HuH-7.5 (cell line): Measurements from ENCODE around the gene FSTL4.

Experiments
- DNase-seq: peaks from one replicate; pipeline ENCODE4 v3.0.0; 2011; ENCODE audit warnings: low spot score

FSTL4 gene

DNA sequence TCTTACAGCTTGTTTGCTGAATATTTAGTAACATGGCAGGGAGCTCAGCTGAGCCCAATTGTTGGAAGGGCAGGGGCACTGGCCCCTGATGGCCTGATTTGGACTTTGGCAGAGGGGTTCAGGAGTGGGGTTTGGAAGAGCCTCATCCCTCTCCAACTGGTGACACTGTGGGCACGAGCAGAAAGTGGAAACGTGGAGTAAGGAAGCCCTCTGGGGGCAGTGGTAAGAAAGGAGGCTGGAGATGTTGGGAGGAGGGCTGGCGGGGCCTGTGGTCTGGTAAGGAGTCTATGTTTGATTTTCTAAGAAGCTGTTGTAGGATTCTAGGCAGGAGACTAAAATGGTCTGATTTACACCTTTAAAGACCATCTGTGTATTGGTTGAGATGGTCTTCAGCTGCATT lies 351.6 kb downstream of the FSTL4 start:
- DNase-seq, result no peak

DNA sequence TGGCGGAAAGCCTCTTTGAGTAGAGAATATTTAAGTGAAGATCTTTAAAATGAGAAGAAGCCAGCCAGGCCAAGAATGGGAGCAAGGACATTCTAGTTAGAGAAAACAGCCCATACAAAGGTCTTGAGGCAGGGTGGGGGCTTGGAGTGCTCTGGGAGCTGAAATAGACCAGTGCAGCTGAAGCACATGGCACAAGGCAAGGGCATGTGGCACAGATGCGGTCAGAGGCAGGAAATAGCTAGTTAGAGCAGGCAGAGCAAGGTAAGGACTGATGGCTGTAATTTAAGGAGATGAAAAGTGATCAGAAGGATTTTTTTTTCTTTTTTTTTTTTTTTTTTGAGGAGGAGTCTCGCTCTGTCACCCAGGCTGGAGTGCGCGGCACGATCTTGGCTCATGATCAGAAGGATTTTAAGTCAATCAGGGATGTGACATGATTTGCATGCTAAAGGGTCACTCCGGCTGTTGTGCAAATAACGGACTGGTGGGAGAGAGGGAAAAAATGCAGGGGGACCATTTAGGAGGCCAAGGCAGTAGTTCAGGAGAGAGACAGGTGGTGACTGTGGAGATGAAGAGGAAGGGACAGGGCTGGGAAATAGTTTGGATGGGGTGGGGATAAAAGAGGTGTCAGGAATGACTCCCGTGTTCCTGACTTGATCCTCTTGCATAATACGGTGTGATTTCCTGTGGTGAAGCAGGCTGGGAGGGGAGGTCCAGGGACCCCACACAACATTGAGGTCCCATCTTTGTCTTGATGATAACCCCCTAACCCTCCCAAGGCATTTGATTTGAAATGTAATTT lies 352.9 kb downstream of the FSTL4 start:
- no peak for DNase-seq

DNA sequence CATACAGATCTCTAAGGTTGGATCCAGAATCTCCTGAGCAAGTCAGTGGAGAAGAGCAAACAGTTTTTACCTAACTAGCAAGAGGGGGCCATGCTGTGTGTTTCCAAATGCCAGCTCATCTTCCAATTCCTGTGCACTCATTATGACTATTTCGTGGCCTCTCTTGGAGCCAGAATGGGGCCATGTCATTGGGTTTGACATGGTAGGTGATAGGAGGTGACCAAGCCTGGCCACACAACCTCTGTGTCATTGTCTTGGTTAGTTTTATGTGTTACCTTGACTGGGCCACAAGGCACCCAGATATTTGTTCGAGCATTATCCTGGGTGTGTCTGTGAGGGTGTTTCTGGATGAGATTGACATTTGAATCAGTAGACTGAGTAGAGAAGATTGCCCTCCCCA lies 354.4 kb downstream of the FSTL4 start:
- DNase-seq, result no peak

DNA sequence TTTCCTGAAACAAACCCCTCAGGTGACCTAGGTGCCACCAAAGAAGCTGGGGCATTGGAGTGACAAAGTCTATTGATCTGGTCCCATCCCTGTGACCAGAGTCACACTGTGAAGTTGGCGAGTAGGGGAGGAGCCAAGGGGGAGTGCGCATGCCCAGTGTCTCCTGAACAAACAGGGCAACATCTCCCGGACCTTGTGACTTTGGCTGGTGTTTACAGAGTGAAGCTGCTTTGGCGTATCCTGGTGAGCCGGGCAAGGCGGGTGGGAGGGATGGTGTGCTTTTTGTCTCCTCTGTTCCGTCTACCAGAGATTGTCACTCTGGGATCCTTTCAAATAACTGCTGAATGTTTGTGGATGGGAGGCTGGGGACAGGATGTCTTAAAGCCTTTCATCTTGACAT lies 356.1 kb downstream of the FSTL4 start:
- no peak for DNase-seq

DNA sequence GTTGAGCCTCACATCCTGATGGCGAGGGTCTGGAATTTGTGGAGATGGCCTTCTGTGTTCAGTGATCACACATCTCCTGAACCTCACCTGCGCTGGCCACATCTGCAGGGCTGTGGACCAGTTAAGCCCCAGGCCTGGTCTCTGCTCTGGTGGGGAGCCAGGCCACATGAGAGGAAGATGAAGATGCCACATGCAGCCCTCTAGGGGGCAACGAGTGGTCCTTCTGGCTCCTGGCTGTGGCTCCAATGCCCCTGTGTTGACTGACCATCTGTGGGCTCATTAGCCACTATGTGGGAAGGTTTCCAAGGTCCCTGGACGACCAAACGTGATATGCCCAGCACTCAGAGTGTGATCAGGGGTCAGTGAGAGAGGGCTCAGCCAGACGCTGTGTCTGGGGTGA lies 357.5 kb downstream of the FSTL4 start:
- no peak for DNase-seq

DNA sequence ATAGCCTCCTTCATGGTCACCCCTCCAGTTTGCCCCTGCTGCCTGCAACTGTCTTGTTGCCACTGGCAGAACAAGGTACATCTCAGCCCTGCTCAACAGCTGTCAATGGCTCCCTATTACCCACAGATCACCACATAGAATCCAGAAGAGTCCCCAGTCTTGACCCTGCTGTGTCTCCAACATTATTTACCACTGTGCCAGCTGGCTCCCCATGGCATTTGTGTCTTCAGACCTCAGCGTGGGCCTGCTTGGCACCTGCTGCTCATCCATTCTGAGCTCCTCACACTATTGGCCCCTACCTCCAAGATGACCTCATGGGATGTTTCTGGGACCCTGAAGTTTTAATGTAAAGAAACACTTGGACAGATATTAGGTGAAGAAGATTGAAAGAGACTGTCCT lies 358.7 kb downstream of the FSTL4 start:
- no peak for DNase-seq

DNA sequence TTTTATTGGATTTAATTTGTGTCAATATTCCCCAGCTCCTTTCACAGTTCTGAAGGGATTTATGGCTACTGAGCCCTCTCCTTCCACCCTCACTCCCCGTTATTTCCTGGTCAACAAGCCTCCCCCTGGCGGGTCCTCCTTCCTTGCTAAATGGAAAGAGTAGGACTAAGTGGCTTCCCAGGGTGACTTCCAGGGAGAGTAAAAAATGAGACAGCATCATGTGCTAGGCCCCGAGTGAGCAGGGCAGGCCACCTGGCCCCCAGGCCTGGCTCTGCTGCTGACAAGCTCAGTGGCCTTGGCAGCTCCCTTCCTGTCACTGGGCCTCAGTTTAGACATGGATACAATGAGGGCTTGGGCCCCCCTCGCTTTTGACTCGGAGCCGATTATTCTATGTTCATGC lies 359.3 kb downstream of the FSTL4 start:
- no peak for DNase-seq

DNA sequence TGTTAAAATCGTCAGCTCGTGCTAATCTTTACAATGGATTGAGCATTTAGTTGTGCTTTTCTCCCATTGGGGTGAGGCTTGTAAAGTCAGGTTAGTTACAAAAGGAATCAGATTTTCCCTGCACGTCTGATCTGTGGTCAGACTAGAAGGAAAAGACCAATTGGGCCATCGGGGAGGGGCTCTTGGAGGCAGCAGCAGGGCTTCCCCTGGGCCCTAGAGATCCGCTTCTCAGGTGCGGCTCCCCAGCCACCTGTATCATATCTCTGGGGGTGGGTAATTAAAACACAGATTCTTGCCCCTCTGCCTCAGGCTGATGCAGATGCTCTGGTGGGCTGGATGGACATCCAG lies 360.2 kb downstream of the FSTL4 start:
- DNase-seq, result no peak

DNA sequence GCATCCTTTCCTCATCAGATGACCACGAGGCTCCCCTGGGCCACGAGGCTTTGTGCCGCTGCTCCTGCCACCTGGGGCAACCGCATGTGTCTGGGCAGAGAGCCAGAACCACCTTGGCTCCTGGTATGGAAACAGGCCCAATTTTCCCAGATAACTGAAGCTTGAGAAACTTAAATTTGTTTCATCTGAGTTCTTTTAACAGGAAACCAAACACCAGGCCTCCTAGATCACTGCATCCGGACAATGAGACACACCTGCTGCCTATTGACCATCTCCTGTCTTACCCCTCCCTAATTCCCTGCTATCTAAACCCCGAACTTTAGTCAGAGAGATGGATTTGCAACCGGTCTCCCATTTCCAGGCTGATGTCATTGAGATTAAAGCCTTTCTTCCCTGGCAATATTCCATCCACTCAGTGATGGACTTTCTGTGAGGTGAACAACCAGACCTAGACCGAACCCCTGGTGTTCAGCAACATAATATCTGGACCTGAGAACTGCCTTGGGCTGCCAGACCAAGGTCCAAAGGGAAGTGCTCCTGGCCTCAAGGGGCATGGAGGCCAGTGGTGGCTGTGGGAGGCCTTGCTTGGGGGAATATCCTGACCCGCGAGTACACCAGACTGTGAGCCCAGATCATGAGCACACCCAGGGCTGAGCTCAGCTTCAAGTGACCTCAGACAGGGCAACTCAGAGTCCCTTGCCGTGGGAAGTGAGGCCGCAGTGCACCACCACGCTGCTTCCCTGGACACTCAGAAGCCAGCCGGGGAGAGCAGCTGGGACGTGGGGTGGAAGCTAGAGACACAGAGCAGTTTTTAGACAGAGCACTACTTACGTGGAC lies 360.8 kb downstream of the FSTL4 start:
- no peak for DNase-seq

DNA sequence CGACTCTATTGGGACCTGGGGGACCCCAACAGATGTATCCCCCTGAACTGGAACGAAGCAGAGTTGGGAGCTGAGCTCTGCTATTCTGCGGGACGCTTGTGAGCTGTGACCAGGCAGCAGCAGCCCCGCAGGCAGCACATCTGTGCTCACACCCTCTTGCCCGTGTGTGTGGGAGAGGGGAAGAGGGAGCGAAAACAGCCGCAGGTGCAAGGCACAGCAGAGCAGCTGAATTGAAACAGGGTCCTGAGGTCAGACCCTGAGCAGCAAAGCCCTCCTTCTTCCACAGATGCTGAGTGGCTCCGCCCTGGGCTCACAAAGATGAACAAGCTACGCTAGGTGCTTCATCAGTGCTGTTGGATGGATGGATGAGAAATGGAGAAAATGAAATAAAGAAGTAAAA lies 361.8 kb downstream of the FSTL4 start:
- no peak for DNase-seq

DNA sequence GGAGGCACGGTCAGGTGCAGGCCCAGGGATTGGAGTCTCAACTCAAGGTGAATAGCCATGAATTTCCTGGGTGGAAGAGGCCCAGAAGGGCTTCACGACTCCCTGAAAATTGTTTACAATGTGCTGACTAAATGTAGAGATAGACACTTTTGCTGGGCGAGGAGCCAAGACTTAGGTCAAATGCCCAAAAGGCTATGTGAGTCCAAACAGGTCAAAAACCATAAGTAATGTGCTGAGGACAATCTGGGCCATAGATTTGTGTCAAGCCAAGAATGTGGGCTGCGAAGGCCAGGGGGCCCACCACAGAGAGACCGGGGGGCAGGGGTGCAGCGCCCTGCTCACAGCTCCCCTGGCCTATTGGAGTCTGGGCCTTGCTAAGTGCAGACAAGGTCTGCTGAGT lies 362.7 kb downstream of the FSTL4 start:
- no peak for DNase-seq

DNA sequence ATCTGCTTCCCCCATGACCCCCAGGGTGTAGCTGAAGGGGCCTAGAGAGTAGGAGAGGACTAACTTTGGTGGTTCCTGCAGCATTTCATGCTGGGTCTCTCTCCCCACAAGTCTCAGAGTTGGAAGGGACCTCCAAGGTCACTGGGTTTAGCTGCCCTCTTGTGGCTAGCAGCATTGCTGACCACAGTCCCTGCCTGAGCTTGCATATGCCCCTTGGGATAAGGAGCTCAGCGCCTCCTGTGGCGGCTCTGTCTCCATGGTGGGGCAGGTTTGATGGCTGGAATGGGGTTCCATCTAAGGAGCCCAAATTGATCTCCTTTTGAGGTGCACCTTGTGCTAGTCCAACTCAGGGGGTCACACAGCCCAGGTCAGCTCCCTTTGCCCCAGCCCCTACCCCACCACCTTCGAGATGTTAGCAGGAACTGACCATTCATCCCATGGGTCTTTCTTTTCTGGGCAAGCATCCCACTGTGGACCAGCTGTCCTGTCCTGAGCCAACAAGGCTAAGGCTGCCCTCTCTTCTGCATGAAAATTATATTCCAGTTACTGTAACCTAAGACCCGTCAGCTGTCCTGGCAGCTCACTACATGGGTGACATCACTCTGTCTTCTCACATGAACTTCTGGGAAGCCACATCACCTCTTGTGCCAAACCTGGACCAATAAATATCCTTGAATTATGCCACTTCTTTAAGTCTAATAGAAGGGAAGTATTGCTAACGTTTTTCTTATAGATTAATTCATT lies 364.3 kb downstream of the FSTL4 start:
- DNase-seq, result peak; percentile 60

DNA sequence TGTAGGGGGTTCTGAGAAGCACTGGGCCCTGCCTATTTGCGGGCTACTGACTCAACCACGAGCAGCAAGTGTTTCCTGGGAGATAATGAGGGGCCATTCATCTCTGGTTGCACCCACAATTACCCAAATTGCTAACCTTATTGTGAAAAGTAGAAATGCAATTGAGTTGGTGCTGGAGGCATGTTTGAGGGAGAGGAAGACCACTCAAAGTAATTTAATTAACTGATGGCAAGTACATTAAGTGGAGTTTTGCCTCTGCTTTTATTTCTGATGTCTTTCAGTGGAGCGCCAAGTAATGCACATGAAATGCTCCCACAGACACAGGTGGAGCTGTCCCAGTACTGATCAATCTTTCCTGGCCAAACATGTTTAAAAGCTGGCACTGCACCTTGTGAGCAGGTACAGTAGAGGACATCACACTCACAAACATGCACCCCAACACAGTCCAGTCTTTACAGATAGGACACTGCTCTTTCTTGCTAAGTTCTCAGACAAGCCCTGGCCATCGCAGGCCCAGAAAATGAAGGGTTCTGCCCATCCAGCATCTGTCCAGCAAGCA lies 365.1 kb downstream of the FSTL4 start:
- DNase-seq, result no peak

DNA sequence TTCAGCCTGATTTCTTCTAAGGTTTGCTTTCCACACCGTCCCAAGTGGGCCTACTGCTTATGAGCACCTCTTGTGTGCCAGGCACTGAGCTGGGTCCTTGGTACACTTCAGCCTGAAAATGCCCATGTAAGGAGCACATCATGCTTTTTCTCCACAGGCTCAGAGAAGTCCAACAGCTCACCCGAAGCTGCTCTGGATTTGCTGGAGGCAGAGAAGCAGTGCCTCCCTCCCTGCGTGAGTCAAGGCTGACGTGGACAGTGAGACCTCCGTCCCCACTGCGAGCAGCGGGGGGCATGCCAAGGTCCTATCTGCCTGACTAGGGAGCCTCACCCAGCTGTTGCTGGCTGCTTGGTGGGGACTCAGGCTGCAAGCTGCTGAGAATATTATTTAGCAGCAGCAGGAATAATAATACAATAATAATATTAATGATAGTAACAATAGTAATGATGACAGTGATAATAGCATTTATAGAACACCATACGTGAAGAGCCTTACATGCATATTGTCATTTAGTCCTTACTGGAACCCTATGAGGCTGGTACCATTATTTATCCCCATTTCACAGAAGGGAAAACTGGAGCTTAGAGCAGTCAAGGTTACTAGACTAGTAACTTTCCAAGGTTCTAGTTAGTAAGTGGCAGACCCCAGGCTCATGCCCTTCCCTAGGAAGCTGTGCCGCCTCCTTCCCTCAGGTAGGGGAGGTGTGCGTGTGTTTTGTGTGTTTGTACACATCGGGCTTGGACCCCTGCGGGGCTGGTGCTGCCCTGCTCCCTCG lies 365.8 kb downstream of the FSTL4 start:
- no peak for DNase-seq

DNA sequence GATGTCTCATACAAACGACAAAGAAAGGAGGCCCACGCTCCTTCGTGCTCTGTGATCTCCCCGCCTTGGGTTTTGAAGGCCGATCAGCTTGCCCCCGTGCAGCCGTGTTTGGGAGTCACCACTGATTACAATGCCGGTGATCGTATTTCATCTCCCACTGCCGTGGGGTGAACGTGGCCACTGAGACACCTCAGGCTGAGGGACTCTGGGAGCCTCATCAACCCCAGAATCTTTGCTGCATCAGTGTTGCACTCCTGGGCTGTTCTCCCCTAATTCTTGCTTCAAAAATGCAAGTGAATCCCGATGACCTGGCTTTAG lies 366.3 kb downstream of the FSTL4 start:
- no peak for DNase-seq

DNA sequence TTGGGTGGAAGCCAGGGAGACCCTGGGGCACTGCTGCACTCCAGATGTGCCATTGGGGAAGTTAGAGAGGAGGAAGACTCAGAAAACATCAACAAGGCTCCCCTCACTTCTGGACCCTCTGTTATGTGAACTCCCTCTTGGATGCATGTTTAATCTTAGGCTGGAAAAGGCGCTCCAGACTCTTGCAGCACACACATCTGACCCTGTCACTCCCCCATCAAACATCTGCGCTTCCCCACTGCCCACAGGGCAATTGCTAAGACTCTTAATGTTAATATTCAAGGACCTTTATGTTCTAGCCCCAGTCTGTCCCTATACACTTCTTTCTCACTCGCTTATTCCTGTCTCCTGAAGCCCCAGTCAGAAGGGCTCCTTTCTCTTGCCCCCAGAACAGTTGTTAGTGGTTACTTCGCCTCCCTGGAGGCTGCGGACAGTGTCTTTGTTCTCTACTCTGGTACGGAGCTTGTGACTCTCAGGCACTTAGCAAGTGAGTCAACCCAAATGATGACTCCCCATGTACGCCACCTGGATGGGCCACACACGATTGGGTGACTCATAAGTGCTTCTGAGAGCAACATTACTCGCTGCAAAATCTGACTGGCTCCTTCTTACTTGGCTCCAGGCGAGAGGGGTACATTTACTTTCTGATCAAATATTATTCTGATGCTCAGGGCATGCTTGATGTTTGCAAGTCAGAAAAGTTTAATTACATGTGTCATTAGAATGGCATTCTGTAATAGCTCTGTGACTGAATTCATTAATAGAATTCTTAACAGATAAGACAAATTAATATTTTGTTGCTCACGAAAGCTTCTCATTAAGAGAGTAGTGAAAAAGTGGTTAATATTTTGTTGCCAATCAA lies 366.9 kb downstream of the FSTL4 start:
- DNase-seq, result no peak

DNA sequence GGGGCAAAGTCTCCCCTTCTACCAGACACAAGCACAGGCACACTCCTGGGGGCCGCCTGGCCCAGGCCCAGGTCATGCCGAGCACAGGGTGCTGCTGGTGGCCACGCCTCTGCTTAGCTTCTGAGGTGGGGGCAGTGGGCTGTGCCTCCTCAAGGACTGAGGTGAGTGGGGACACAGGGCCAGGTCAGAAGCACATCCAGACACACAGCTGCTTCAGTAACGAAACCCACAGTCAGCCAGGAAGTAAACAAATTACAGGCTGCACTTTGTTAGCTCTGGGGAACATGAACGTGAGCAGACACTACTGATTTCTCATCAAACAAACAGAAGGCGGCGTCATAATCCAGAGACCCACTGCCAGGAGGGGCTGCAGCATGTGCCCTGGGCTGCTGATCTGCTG lies 368.1 kb downstream of the FSTL4 start:
- no peak for DNase-seq

DNA sequence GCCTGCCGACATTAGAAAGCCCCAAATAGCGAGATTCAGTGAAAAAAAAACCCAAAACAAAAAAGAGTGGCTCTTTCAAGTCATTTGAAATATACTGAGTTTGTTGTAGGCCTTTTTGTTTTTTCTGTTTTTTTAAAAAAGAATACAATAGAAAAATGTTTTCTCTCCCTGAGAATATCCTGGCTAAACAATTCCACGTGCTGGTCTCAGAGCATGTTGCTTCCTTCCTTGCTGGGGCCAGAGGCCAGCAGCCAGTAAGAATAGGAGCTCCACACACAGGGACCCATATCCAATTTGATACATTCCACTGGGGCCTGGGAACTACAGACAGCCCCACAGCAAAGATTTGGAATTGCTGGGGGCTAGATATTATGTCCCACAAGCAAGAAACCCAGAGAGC lies 369.1 kb downstream of the FSTL4 start:
- no peak for DNase-seq

DNA sequence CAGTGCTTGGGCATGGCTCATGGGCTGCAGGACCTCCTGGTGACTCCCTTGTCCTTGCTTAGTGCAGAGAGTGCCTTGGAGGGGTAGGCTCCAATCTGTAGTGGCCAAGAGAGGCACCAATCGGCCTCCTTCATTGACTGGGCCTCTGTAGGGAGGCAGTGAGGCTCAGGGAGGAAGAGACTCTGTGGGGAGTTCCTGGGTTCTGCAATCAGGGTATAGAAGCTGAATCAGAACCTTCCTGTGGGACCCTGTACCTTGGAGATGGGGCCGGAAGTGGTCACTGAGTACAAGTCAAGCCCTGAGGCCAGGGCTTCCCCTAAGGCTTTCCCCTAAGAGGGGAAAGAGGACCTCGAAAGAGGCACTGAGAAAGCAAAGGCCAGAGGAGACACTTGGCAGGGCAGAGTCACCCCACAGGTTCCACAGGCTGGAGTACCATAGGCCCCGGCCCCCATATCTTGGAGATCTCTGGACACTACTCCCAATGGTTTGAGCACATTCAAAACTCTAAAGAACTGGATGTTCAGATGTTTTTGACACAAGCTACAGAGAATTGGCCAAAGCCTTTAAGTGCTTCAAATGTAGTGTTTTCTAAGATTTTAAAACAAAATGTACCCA lies 370.0 kb downstream of the FSTL4 start:
- no peak for DNase-seq
